ENCODE measurements around the gene ARL6IP6. TPM values are rescaled to one million over a fixed set of nuclear protein-coding genes. Genes with fewer than 3 reads are reported as not detected.
"Not testable (repeated sequence)": the region's sequence is repeated elsewhere in the genome, so short reads cannot be mapped to it uniquely, and the experiment has no call there.

The ARL6IP6 gene
- total and polyA plus RNA-seq, 4 donors = 7.5 to 17.9 (median 12.3) TPM

GRCh38 chr2:152762202-152762601 lies 43.8 kb downstream of the ARL6IP6 start:
- peaks cover 2 to 8% (median 5%) of the 10 kb centered on the region in 4 donors for H3K36me3 ChIP-seq (ENCODE audit: control insufficient read depth in 4 of 4, insufficient read depth in 4 of 4, low read length in 4 of 4)
- ATAC-seq (ENCODE audit: insufficient read depth, low FRiP score) = no peak
- TF ChIP-seq CTCF (IDR thresholded peaks at IDR 0.05; ENCODE audit: control extremely low read depth, extremely low read depth) = no peak
- H3K27ac ChIP-seq (ENCODE audit: low read depth in 1 of 2, low read length in 1 of 2) = no peak overlapping the region
- H3K9ac ChIP-seq (ENCODE audit: insufficient read depth in 1 of 2, low read length in 2 of 2) = no peak overlapping the region
- peaks cover 0 to 3% (median 0%) of the 10 kb centered on the region in 5 donors for H3K4me1 ChIP-seq (ENCODE audit: control insufficient read depth in 5 of 5, insufficient read depth in 5 of 5, low read length in 5 of 5)
- WGBS, 2 donors = 73 to 90% methylated on average over 5 of the region's 5 CpGs
- DNase-seq = peak; percentile 20 to 83 (median 74)
- no peaks in the 10 kb centered on the region for H3K27me3 ChIP-seq (ENCODE audit: control insufficient read depth in 3 of 3, insufficient read depth in 3 of 3, low read length in 2 of 3)
- H3K4me3 ChIP-seq = no peak overlapping the region
- no peaks in the 10 kb centered on the region for H3K9me3 ChIP-seq (ENCODE audit: control insufficient read depth in 4 of 4, insufficient read depth in 3 of 4, low read length in 3 of 4)

- not testable (repeated sequence) for DNase-seq; H3K9ac ChIP-seq (ENCODE audit: insufficient read depth in 1 of 2, low read length in 2 of 2); ATAC-seq (ENCODE audit: insufficient read depth, low FRiP score); H3K36me3 ChIP-seq (ENCODE audit: control insufficient read depth in 4 of 4, insufficient read depth in 4 of 4, low read length in 4 of 4); H3K4me3 ChIP-seq; H3K9me3 ChIP-seq (ENCODE audit: control insufficient read depth in 4 of 4, insufficient read depth in 3 of 4, low read length in 3 of 4); H3K27me3 ChIP-seq (ENCODE audit: control insufficient read depth in 3 of 3, insufficient read depth in 3 of 3, low read length in 2 of 3); H3K4me1 ChIP-seq (ENCODE audit: control insufficient read depth in 5 of 5, insufficient read depth in 5 of 5, low read length in 5 of 5); H3K27ac ChIP-seq (ENCODE audit: low read depth in 1 of 2, low read length in 1 of 2)
- WGBS, 2 donors = 92 to 93% methylated on average over 4 of the region's 4 CpGs
These were observed 44.8 kb downstream of the ARL6IP6 start for GRCh38 chr2:152763208-152763607.

GRCh38 chr2:152763651-152764050 lies 45.2 kb downstream of the ARL6IP6 start:
- Histone ChIP-seq H3K27ac (ENCODE audit: low read depth in 1 of 2, low read length in 1 of 2) (no peak overlapping the region), H3K9ac (ENCODE audit: insufficient read depth in 1 of 2, low read length in 2 of 2) (no peak overlapping the region), H3K4me3 (no peak overlapping the region), H3K27me3 (ENCODE audit: control insufficient read depth in 3 of 3, insufficient read depth in 3 of 3, low read length in 2 of 3) (no peaks in the 10 kb centered on the region), H3K4me1 (ENCODE audit: control insufficient read depth in 5 of 5, insufficient read depth in 5 of 5, low read length in 5 of 5) (peaks cover 0 to 3% (median 0%) of the 10 kb centered on the region in 5 donors), H3K36me3 (ENCODE audit: control insufficient read depth in 4 of 4, insufficient read depth in 4 of 4, low read length in 4 of 4) (peaks cover 2 to 4% (median 3%) of the 10 kb centered on the region in 4 donors), H3K9me3 (ENCODE audit: control insufficient read depth in 4 of 4, insufficient read depth in 3 of 4, low read length in 3 of 4) (no peaks in the 10 kb centered on the region)
- TF ChIP-seq CTCF (IDR thresholded peaks at IDR 0.05; ENCODE audit: control extremely low read depth, extremely low read depth) = no peak
- 96 to 100% methylated on average over 1 of the region's 1 CpG for WGBS, 2 donors
- DNase-seq = no peak
- no peak for ATAC-seq (ENCODE audit: insufficient read depth, low FRiP score)

GRCh38 chr2:152766928-152767327 lies 48.5 kb downstream of the ARL6IP6 start:
- no peaks in the 10 kb centered on the region for H3K36me3 ChIP-seq (ENCODE audit: control insufficient read depth in 4 of 4, insufficient read depth in 4 of 4, low read length in 4 of 4)
- ATAC-seq (ENCODE audit: insufficient read depth, low FRiP score) (no peak), DNase-seq (peak in 2 of 3 donors; percentile 12 to 21)
- no peak for TF ChIP-seq CTCF (IDR thresholded peaks at IDR 0.05; ENCODE audit: control extremely low read depth, extremely low read depth)
- H3K4me3 ChIP-seq = no peak overlapping the region
- H3K9me3 ChIP-seq (ENCODE audit: control insufficient read depth in 4 of 4, insufficient read depth in 3 of 4, low read length in 3 of 4) = no peaks in the 10 kb centered on the region
- no peak overlapping the region for H3K9ac ChIP-seq (ENCODE audit: insufficient read depth in 1 of 2, low read length in 2 of 2)
- 67 to 82% methylated on average over 1 of the region's 1 CpG for WGBS, 2 donors
- no peak overlapping the region for H3K27ac ChIP-seq (ENCODE audit: low read depth in 1 of 2, low read length in 1 of 2)
- H3K4me1 ChIP-seq (ENCODE audit: control insufficient read depth in 5 of 5, insufficient read depth in 5 of 5, low read length in 5 of 5) = peaks cover 0 to 3% (median 0%) of the 10 kb centered on the region in 5 donors
- H3K27me3 ChIP-seq (ENCODE audit: control insufficient read depth in 3 of 3, insufficient read depth in 3 of 3, low read length in 2 of 3) = no peaks in the 10 kb centered on the region

Data from lung (tissue), 12 donors.